HUES6 (cell line): ENCODE data around the gene LRRC28.

Experiments
- H3K27ac ChIP-seq: 2 replicates; pipeline ENCODE4 v1.7.0; 2013; ENCODE audit warnings: low read depth, mild to moderate bottlenecking, low read length, inconsistent platforms
- H3K27me3 ChIP-seq: 2 replicates; pipeline ENCODE4 v1.6.1; 2013; ENCODE audit warnings: low read length; ENCODE audit not compliant: control insufficient read depth, insufficient read depth
- H3K36me3 ChIP-seq: 2 replicates; pipeline ENCODE4 v1.6.1; 2013; ENCODE audit warnings: low read length; ENCODE audit not compliant: control insufficient read depth, insufficient read depth
- H3K4me1 ChIP-seq: 2 replicates; pipeline ENCODE4 v1.6.1; 2013; ENCODE audit warnings: low read length; ENCODE audit not compliant: control insufficient read depth, insufficient read depth
- H3K4me3 ChIP-seq: 2 replicates; pipeline ENCODE4 v1.5.1; 2013; ENCODE audit warnings: low read depth, low read length
- H3K9ac ChIP-seq: one replicate; pipeline ENCODE4 v1.6.1; 2013; ENCODE audit warnings: mild to moderate bottlenecking, low read length
- H3K9me3 ChIP-seq: 2 replicates; pipeline ENCODE4 v1.6.1; 2013; ENCODE audit warnings: low read depth, low read length; ENCODE audit not compliant: control insufficient read depth, insufficient read depth

The LRRC28 gene

DNA sequence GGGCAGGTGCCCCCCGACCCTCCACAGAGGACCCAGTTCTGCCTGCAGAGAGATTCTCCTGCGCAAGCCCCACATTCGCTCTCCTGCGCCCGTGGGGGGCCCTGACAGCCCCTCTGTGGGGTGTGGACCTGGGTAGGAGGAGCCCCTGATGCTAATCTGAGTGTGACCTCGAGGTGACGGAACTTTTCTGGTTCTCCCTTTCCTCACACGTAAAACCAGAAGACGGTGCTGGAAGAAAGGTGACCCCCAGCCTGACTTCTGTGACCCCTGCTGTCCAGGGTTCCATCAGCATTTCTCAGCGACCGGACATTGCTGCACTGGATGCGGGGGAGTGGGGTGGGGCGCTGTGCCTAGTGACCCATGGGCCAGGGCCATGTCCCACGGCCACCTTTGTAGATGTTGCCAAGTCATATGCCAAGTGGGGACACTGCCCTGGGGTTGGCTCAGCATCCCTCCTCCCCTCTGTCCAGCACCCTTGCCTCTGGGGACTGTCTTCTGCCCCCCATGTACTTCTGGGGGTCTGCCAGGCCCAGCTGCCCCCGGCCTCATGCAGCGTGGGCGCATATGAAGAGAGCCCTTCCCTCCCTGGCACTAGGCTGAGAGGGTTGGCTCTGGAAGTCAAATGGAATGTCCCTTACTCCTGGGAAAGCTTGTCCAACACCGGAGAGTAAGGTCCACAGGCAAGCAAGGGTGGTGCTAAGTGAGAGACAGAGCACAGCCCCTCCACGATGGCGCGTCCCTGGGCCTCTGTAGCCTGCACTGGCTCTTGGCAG lies 185.4 kb downstream of the LRRC28 start:
- Histone ChIP-seq H3K9me3 (no peaks in the 10 kb centered on the region), H3K9ac (no peak overlapping the region), H3K27me3 (no peaks in the 10 kb centered on the region), H3K27ac (no peak overlapping the region), H3K4me1 (peaks cover 39% of the 10 kb centered on the region), H3K4me3 (no peak overlapping the region), H3K36me3 (no peaks in the 10 kb centered on the region)

DNA sequence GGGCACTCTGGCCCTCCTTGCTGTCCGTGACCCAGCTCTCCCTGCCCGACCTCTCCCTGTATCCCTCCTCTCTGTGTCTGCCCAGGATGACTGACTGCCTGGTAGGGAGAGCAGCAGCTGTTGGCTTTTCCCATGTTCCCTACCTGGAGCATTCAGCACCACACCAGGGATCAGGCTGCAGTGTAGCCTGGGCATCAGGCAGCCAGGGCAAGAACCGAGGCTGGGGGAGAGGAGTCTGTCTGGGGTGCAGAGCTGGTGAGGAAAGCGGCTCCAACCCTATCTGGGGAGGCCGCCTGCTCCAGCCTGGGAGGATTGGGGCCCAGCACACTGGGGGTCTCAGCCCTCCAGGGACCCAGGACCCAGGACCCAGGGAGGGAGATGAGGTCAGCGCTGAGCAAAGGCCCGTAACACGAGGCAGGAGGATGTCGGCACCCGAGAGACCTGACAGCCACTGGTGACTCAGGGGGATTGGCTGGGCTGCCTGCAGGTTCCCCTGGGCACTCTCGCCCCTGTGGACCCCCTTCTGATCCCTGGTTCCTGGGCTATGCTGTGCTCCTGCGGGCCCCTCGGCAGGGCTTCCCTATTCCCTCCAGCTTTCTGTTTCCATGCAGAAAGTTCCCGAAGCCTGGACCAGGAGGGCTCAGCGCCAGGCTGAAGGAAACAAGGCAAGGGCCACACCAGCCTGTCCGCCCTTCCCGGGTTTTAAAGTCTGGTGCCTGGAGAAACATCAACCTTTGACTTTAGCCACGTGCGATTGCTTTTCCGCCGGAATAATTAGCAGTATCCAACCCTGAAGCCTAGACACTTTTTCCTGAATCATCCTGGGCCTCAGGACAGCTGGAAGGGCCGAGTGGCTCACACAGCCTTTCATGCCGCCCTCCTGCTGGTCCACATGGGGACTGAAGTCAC lies 186.3 kb downstream of the LRRC28 start:
- Histone ChIP-seq H3K27me3 (no peaks in the 10 kb centered on the region), H3K27ac (no peak overlapping the region), H3K4me3 (no peak overlapping the region), H3K36me3 (no peaks in the 10 kb centered on the region), H3K9ac (no peak overlapping the region), H3K9me3 (no peaks in the 10 kb centered on the region), H3K4me1 (peaks cover 39% of the 10 kb centered on the region)

GRCh38 chr15:99438224-99438585 lies 186.9 kb downstream of the LRRC28 start:
- H3K4me3 ChIP-seq, result no peak overlapping the region
- no peaks in the 10 kb centered on the region for H3K27me3 ChIP-seq
- H3K9me3 ChIP-seq, result no peaks in the 10 kb centered on the region
- no peak overlapping the region for H3K27ac ChIP-seq
- H3K36me3 ChIP-seq, result no peaks in the 10 kb centered on the region
- no peak overlapping the region for H3K9ac ChIP-seq
- H3K4me1 ChIP-seq, result peaks cover 35% of the 10 kb centered on the region

GRCh38 chr15:99438691-99439523 lies 187.6 kb downstream of the LRRC28 start:
- no peaks in the 10 kb centered on the region for H3K9me3 ChIP-seq
- H3K27me3 ChIP-seq, result no peaks in the 10 kb centered on the region
- no peak overlapping the region for H3K9ac ChIP-seq
- no peaks in the 10 kb centered on the region for H3K36me3 ChIP-seq
- H3K4me1 ChIP-seq, result peaks cover 28% of the 10 kb centered on the region
- no peak overlapping the region for H3K4me3 ChIP-seq
- no peak overlapping the region for H3K27ac ChIP-seq

GRCh38 chr15:99439524-99439835 lies 188.2 kb downstream of the LRRC28 start:
- H3K4me1 ChIP-seq, result peaks cover 24% of the 10 kb centered on the region
- H3K9me3 ChIP-seq, result no peaks in the 10 kb centered on the region
- H3K36me3 ChIP-seq, result no peaks in the 10 kb centered on the region
- H3K27me3 ChIP-seq, result no peaks in the 10 kb centered on the region
- H3K4me3 ChIP-seq, result no peak overlapping the region
- H3K27ac ChIP-seq, result no peak overlapping the region
- no peak overlapping the region for H3K9ac ChIP-seq

DNA sequence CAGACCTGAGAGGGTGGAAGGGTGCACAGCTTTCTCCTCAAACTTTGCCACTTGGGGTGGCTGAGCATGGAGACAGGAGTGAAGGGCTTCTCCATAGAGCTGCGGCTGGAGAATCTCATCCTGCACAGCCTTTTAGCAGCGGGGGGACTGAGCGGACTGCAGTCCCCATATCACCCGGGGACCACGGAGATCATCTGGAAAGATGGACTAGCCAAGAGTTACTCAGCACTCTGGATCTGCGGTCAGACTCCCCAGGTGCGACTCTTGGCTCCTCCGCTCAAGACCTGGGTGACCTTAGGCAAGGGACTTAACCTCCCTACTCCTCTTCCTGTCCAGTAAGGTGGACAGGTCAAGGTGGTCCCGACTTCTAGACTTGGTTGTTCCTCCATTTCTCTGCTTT lies 188.7 kb downstream of the LRRC28 start:
- Histone ChIP-seq H3K9me3 (no peaks in the 10 kb centered on the region), H3K4me3 (no peak overlapping the region), H3K4me1 (peaks cover 19% of the 10 kb centered on the region), H3K9ac (no peak overlapping the region), H3K27ac (no peak overlapping the region), H3K36me3 (no peaks in the 10 kb centered on the region), H3K27me3 (no peaks in the 10 kb centered on the region)
